Osteoblast (primary cell): ENCODE results near the gene IGSF8. TPM values are rescaled to one million over a fixed set of nuclear protein-coding genes. Genes with fewer than 3 reads are reported as not detected.

Experiments used
- DNase-seq: peaks from one replicate; pipeline ENCODE4 v3.0.0; 2011; ENCODE audit warnings: low spot score, mixed read lengths; ENCODE audit not compliant: insufficient read length; ENCODE audit errors: missing footprints
- H2AFZ ChIP-seq: 2 replicates; pipeline ENCODE4 v1.6.0; 2011; ENCODE audit warnings: mild to moderate bottlenecking, low read length
- H3K27ac ChIP-seq: 2 replicates; pipeline ENCODE4 v1.5.1; 2011; ENCODE audit warnings: mild to moderate bottlenecking, low read depth, low read length, moderate library complexity
- H3K27me3 ChIP-seq: 2 replicates; pipeline ENCODE4 v1.6.0; 2012; ENCODE audit warnings: mild to moderate bottlenecking, control low read depth, inconsistent platforms, low read length, moderate library complexity; ENCODE audit not compliant: insufficient read depth
- H3K36me3 ChIP-seq: 2 replicates; pipeline ENCODE4 v1.5.1; 2011; ENCODE audit warnings: mild to moderate bottlenecking, low read length, control low read depth, moderate library complexity; ENCODE audit not compliant: insufficient read depth
- H3K4me1 ChIP-seq: 2 replicates; pipeline ENCODE4 v1.5.1; 2011; ENCODE audit warnings: mild to moderate bottlenecking, low read length, control low read depth, moderate library complexity; ENCODE audit not compliant: insufficient read depth
- H3K4me2 ChIP-seq: 2 replicates; pipeline ENCODE4 v1.6.0; 2011; ENCODE audit warnings: mild to moderate bottlenecking, low read length; ENCODE audit not compliant: insufficient read depth
- H3K4me3 ChIP-seq: fragments of 200-600 bp; sonication (generic); 3 replicates; pipeline ENCODE4 v1.5.1; 2012; ENCODE audit warnings: mild to moderate bottlenecking, low read length, inconsistent platforms; ENCODE audit not compliant: insufficient read depth
- H3K79me2 ChIP-seq: 2 replicates; pipeline ENCODE4 v1.6.0; 2012; ENCODE audit warnings: mild to moderate bottlenecking, low read length, control low read depth, inconsistent platforms; ENCODE audit not compliant: insufficient read depth
- H3K9me3 ChIP-seq: 2 replicates; pipeline ENCODE4 v1.5.1; 2011; ENCODE audit warnings: low read depth, low read length, control low read depth
- H4K20me1 ChIP-seq: 2 replicates; pipeline ENCODE4 v1.6.0; 2012; ENCODE audit warnings: mild to moderate bottlenecking, low read length, control low read depth; ENCODE audit not compliant: insufficient read depth
- total RNA-seq: library from RNA; depleted of rRNA; stranded (reverse); fragments of >200 nt; gene quantifications from 2 replicates; pipeline ENCODE4 v1.2.3, GENCODE V29; 2012
- TF ChIP-seq, protein P1 (sequence below): IDR thresholded peaks from 2 replicates; pipeline ENCODE4 v1.5.1; 2011; ENCODE audit warnings: mild to moderate bottlenecking, low read depth, low read length, moderate library complexity; ENCODE audit errors: extremely low read depth

IGSF8 gene
- total RNA-seq, 1 donor, result 19.9 TPM

GRCh38 chr1:160090760-160091159, 7.7 kb downstream of the IGSF8 start:
- no peaks in the 10 kb centered on the region for H3K9me3 ChIP-seq
- no peak overlapping the region for H3K27ac ChIP-seq
- H3K4me2 ChIP-seq, result no peak overlapping the region
- H3K79me2 ChIP-seq, result no peaks in the 10 kb centered on the region
- H3K4me1 ChIP-seq, result no peaks in the 10 kb centered on the region
- no peak overlapping the region for H3K4me3 ChIP-seq
- H4K20me1 ChIP-seq, result no peaks in the 10 kb centered on the region
- peak; percentile 62 for DNase-seq
- no peak overlapping the region for H2AFZ ChIP-seq
- no peaks in the 10 kb centered on the region for H3K36me3 ChIP-seq
- H3K27me3 ChIP-seq, result peaks cover 2% of the 10 kb centered on the region
- TF ChIP-seq, protein P1, sequence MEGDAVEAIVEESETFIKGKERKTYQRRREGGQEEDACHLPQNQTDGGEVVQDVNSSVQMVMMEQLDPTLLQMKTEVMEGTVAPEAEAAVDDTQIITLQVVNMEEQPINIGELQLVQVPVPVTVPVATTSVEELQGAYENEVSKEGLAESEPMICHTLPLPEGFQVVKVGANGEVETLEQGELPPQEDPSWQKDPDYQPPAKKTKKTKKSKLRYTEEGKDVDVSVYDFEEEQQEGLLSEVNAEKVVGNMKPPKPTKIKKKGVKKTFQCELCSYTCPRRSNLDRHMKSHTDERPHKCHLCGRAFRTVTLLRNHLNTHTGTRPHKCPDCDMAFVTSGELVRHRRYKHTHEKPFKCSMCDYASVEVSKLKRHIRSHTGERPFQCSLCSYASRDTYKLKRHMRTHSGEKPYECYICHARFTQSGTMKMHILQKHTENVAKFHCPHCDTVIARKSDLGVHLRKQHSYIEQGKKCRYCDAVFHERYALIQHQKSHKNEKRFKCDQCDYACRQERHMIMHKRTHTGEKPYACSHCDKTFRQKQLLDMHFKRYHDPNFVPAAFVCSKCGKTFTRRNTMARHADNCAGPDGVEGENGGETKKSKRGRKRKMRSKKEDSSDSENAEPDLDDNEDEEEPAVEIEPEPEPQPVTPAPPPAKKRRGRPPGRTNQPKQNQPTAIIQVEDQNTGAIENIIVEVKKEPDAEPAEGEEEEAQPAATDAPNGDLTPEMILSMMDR, result no peak

DNA sequence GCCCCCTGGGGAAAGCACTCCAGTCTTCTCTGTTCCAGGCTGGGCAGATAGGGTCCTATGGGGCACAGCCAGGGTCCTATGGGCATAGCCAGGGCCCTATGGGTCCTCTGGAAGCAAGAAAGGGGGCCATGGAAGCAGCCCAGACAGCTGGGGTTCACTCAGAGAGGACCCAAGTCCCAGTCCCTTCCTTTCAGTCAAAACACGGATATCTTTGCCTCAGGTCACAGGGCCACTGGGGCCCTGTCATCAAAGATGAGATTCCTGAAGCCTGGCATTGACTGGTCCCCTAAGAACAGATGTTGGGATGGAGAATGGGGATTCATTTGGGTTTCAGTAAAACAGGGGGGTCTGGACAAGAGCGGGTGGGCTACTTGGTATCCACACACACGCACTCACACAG, 8.5 kb downstream of the IGSF8 start:
- H3K9me3 ChIP-seq, result no peaks in the 10 kb centered on the region
- no peak overlapping the region for H3K4me2 ChIP-seq
- no peak overlapping the region for H2AFZ ChIP-seq
- no peaks in the 10 kb centered on the region for H3K36me3 ChIP-seq
- H3K27me3 ChIP-seq, result peaks cover 2% of the 10 kb centered on the region
- no peak overlapping the region for H3K4me3 ChIP-seq
- H3K4me1 ChIP-seq, result no peaks in the 10 kb centered on the region
- peak; percentile 78 for DNase-seq
- no peaks in the 10 kb centered on the region for H4K20me1 ChIP-seq
- H3K79me2 ChIP-seq, result no peaks in the 10 kb centered on the region
- H3K27ac ChIP-seq, result no peak overlapping the region
- TF ChIP-seq, protein P1, result no peak

- Histone ChIP-seq H3K27me3 (peaks cover 22% of the 10 kb centered on the region), H4K20me1 (no peaks in the 10 kb centered on the region), H3K79me2 (no peaks in the 10 kb centered on the region), H3K9me3 (no peaks in the 10 kb centered on the region), H3K4me1 (no peaks in the 10 kb centered on the region), H3K36me3 (no peaks in the 10 kb centered on the region), H3K27ac (no peak overlapping the region), H2AFZ (no peak overlapping the region), H3K4me3 (no peak overlapping the region), H3K4me2 (no peak overlapping the region)
- TF ChIP-seq, protein P1, result no peak
- DNase-seq, result no peak
Measured at GRCh38 chr1:160087118-160087662, 11.2 kb downstream of the IGSF8 start.

GRCh38 chr1:160086456-160086892, 11.9 kb downstream of the IGSF8 start:
- no peaks in the 10 kb centered on the region for H3K4me1 ChIP-seq
- no peaks in the 10 kb centered on the region for H3K79me2 ChIP-seq
- H3K4me3 ChIP-seq, result no peak overlapping the region
- peaks cover 29% of the 10 kb centered on the region for H3K27me3 ChIP-seq
- no peaks in the 10 kb centered on the region for H4K20me1 ChIP-seq
- no peaks in the 10 kb centered on the region for H3K9me3 ChIP-seq
- no peak overlapping the region for H3K27ac ChIP-seq
- H3K4me2 ChIP-seq, result no peak overlapping the region
- H3K36me3 ChIP-seq, result no peaks in the 10 kb centered on the region
- peak; percentile 69 for DNase-seq
- no peak overlapping the region for H2AFZ ChIP-seq
- TF ChIP-seq, protein P1, result no peak
